Measurements from ENCODE around the gene MINK1. TPM values are rescaled to one million over a fixed set of nuclear protein-coding genes. Genes with fewer than 3 reads are reported as not detected.

MINK1 gene
- total and polyA plus RNA-seq, 5 donors, result 31.1 to 54.7 (median 48.8) TPM

GRCh38 chr17:4935650-4936049 lies 102.5 kb downstream of the MINK1 start:
- Histone ChIP-seq H3K9me3 (ENCODE audit: control insufficient read depth, low read length) (no peaks in the 10 kb centered on the region), H3K4me3 (ENCODE audit: low read length) (no peak overlapping the region), H3K27ac (ENCODE audit: low read length) (no peak overlapping the region), H3K27me3 (ENCODE audit: control insufficient read depth, insufficient read depth) (no peaks in the 10 kb centered on the region), H3K4me1 (ENCODE audit: control insufficient read depth, insufficient read depth, low read length) (peaks cover 9% of the 10 kb centered on the region)
- no peak for DNase-seq
- intact Hi-C loops (cut with DNase I), result loop anchor here in 1 of 4 donors (10.0 kb wide), 1 partner anchor 49 kb away; the partner anchor contains the start of gene CAMTA2
- no peak for ATAC-seq

DNA sequence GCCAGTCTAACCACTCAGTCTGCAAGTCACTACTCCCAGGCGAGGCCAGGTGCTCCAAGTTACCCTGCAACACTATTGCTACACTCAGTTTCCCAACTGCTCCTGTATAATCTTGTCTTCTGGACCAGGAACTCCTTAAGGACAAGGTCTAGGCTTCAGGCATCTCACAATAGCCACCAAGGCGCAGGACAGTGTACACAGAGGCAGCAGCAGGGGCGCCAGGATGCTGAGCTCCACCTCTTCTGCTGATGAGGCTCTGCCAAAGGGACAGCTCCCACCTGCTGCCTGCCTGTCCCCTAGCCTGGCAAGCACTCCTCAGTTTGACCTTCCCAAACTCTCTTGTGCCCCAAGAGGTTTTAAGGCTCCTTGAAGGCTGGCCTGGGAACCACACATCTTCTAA lies 103.3 kb downstream of the MINK1 start:
- intact Hi-C loops (cut with DNase I), result loop anchor here in 1 of 4 donors (10.0 kb wide), 1 partner anchor 48 kb away; the partner anchor contains the start of gene CAMTA2
- ATAC-seq, result no peak

GRCh38 chr17:4937553-4937952 lies 104.4 kb downstream of the MINK1 start:
- Histone ChIP-seq H3K4me1 (ENCODE audit: control insufficient read depth, insufficient read depth, low read length) (peaks cover 11% of the 10 kb centered on the region), H3K27ac (ENCODE audit: low read length) (no peak overlapping the region), H3K27me3 (ENCODE audit: control insufficient read depth, insufficient read depth) (no peaks in the 10 kb centered on the region), H3K9me3 (ENCODE audit: control insufficient read depth, low read length) (no peaks in the 10 kb centered on the region), H3K4me3 (ENCODE audit: low read length) (no peak overlapping the region)
- WGBS, result 90% methylated on average over 16 of the region's 16 CpGs
- DNase-seq (no peak), ATAC-seq (no peak)
- intact Hi-C loops (cut with DNase I), result loop anchor here in 1 of 4 donors (10.0 kb wide), 1 partner anchor 47 kb away; the partner anchor contains the start of gene CAMTA2

More for the DNA sequence above, 103.3 kb downstream of the MINK1 start:
- no peaks in the 10 kb centered on the region for H3K27me3 ChIP-seq (ENCODE audit: control insufficient read depth, insufficient read depth)
- no peak overlapping the region for H3K27ac ChIP-seq (ENCODE audit: low read length)
- H3K4me3 ChIP-seq (ENCODE audit: low read length), result no peak overlapping the region
- 87% methylated on average over 3 of the region's 3 CpGs for WGBS
- no peak for DNase-seq
- H3K9me3 ChIP-seq (ENCODE audit: control insufficient read depth, low read length), result no peaks in the 10 kb centered on the region
- H3K4me1 ChIP-seq (ENCODE audit: control insufficient read depth, insufficient read depth, low read length), result peaks cover 11% of the 10 kb centered on the region

GRCh38 chr17:4938069-4938491 lies 104.9 kb downstream of the MINK1 start:
- H3K27ac ChIP-seq (ENCODE audit: low read length), result no peak overlapping the region
- H3K9me3 ChIP-seq (ENCODE audit: control insufficient read depth, low read length), result no peaks in the 10 kb centered on the region
- peaks cover 11% of the 10 kb centered on the region for H3K4me1 ChIP-seq (ENCODE audit: control insufficient read depth, insufficient read depth, low read length)
- intact Hi-C loops (cut with DNase I), result loop anchor here in 1 of 4 donors (10.0 kb wide), 1 partner anchor 47 kb away; the partner anchor contains the start of gene CAMTA2
- H3K4me3 ChIP-seq (ENCODE audit: low read length), result no peak overlapping the region
- H3K27me3 ChIP-seq (ENCODE audit: control insufficient read depth, insufficient read depth), result no peaks in the 10 kb centered on the region
- WGBS, result 85% methylated on average over 11 of the region's 11 CpGs
- DNase-seq (peak in 2 of 3 donors; percentile 55 to 67), ATAC-seq (no peak)

DNA sequence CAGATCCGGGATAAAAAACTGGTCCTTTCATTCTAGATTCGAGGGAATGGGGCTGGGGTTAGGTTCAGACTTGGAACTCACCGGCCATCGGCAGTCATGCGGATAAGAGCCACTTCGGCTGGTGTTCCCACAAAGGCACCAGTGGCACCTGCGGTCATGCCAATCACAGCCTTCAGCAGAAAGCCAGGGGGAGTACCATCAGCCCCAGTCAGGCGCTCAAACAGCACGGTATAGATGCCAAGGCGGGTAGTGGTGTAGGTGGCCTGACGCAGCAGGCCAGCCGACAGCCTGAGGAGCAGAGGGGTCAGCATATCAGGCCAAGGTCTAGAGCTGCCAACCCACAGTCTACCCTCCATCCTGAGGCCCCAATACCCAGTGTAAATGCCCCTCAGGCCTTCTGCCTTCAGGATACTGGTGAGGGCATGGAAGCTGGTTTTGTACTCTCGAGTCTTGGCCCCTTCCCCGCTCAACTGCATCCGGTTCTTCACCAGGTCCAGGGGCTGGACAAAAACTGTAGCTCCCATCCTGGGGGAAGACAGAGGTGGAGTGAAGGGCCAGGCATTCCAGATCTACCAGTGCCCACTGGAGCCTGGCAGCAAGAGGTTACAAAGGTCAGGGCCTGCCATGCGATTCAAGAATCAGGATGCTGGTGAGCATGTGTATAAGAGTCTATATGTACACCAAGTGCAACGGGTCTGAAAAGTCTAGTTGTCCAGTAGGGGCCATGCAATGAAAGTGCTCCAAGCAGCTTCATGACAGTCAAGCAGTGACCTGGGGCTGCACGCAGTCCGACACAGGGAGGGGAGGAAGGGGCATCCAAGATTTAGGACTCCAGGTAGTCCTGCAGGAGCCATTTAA lies 105.8 kb downstream of the MINK1 start:
- Histone ChIP-seq H3K4me3 (ENCODE audit: low read length) (peak overlapping the region; percentile 84), H3K9me3 (ENCODE audit: control insufficient read depth, low read length) (no peaks in the 10 kb centered on the region), H3K4me1 (ENCODE audit: control insufficient read depth, insufficient read depth, low read length) (peaks cover 10% of the 10 kb centered on the region), H3K27ac (ENCODE audit: low read length) (peak overlapping the region; percentile 98), H3K27me3 (ENCODE audit: control insufficient read depth, insufficient read depth) (no peaks in the 10 kb centered on the region)
- ATAC-seq (no peak), DNase-seq (peak in 2 of 3 donors; percentile 63)
- intact Hi-C loops (cut with DNase I), result loop anchor here in 1 of 4 donors (10.0 kb wide), 1 partner anchor 46 kb away; the partner anchor contains the start of gene CAMTA2
- 44% methylated on average over 19 of the region's 19 CpGs for WGBS

DNA sequence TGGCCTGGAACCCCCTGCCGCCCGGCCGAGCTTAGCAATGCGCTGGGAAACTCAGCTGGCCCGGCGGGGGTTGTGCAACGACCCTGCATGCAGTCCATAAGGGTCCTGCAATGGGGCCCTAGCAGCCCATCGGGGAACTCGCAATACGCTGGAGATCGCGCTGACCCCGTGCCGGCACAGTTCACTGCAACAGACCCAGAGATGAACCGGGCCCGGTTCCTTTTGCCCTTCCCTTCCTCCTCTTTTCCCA lies 106.3 kb downstream of the MINK1 start:
- DNase-seq (peak in 1 of 3 donors; percentile 71), ATAC-seq (peak in 1 of 2 donors; percentile 4)
- peak overlapping the region; percentile 98 for H3K27ac ChIP-seq (ENCODE audit: low read length)
- no peaks in the 10 kb centered on the region for H3K27me3 ChIP-seq (ENCODE audit: control insufficient read depth, insufficient read depth)
- WGBS, result 1% methylated on average over 16 of the region's 16 CpGs
- H3K9me3 ChIP-seq (ENCODE audit: control insufficient read depth, low read length), result no peaks in the 10 kb centered on the region
- H3K4me3 ChIP-seq (ENCODE audit: low read length), result peak overlapping the region; percentile 84
- H3K4me1 ChIP-seq (ENCODE audit: control insufficient read depth, insufficient read depth, low read length), result peaks cover 6% of the 10 kb centered on the region
- intact Hi-C loops (cut with DNase I), result loop anchor here in 1 of 4 donors (10.0 kb wide), 1 partner anchor 45 kb away; the partner anchor contains the start of gene CAMTA2

DNA sequence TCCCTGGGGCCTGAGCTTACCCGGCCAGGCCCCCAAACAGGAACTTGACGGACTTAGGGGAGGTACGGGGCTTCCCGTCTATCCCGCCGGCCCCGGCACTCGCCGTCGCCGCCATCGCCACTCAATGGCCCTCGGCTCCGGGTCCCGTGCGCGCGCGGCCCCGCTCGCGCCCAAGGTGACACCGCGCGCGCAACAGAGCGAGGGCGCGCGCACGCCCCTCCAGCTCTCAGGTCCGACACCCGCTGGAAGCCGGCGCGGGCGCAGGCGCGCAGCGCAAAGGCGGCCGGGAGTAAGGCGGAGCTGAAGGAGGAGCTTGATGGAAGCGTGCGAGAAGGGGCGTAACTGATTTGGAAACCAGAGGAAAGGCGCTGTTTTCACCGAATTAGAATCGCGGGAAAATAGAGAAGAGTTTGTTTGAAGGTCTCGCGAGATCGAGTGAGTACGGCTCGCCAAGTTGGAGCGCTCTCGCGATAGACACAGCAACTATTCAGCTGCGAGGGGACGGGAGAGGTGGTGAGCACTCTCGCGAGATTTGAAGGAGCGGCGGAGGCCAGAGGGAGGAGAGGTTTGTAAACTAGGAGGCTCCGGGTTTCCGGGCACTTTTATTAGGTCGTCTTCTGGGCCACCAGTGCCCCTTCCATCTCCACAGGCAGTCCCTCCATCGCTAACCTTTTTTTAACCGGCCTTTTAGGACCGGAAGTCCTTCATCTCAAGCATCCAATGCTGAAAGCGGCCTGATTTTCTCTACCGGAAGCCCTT lies 106.8 kb downstream of the MINK1 start, which contains the start of the genes RNF167 and SLC25A11:
RNF167 (plus strand) TSS at position 473 of the 759 bp plus-strand sequence. CDS start 642 bp downstream, outside the sequence.
SLC25A11 (minus strand) TSS at position 251 of the 759 bp plus-strand sequence; CDS start at position 115, 136 bp downstream.
- intact Hi-C loops (cut with DNase I), result loop anchor here in 2 of 4 donors (5.0 to 10.0 kb wide), 2 partner anchors 33 to 45 kb away; partner anchors contain the start of gene CAMTA2 (in 1 of the 2)
- no peaks in the 10 kb centered on the region for H3K9me3 ChIP-seq (ENCODE audit: control insufficient read depth, low read length)
- DNase-seq, result peak; percentile 96 to 97 (median 97)
- peak within 1 kb of the TSS; percentile 84 for H3K4me3 ChIP-seq (ENCODE audit: low read length)
- H3K4me1 ChIP-seq (ENCODE audit: control insufficient read depth, insufficient read depth, low read length), result peaks cover 7% of the 10 kb centered on the region
- ATAC-seq, result peak; percentile 92 to 94
- no peaks in the 10 kb centered on the region for H3K27me3 ChIP-seq (ENCODE audit: control insufficient read depth, insufficient read depth)
- peak within 1 kb of the TSS; percentile 98 for H3K27ac ChIP-seq (ENCODE audit: low read length)
- WGBS, result under 1% methylated on average over 72 of the region's 72 CpGs

- peaks cover 11% of the 10 kb centered on the region for H3K4me1 ChIP-seq (ENCODE audit: control insufficient read depth, insufficient read depth, low read length)
These were observed 107.6 kb downstream of the MINK1 start for GRCh38 chr17:4940555-4941318.

DNA sequence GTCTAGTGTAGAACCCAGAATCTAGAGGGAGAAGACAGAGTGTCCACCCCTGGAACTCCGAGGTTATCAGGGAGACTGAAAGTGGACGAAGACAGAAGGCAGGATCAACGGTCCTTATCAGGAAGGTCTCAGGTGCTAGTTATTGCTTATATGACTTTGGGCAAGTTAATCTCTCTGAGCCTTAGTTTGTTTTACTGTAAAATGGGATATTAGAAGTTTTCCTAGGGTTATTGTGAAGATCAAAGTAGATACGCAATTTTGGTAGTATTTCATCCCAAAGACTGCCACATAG lies 108.1 kb downstream of the MINK1 start:
- ATAC-seq (no peak), DNase-seq (no peak)
- Histone ChIP-seq H3K4me3 (ENCODE audit: low read length) (peak overlapping the region; percentile 84), H3K9me3 (ENCODE audit: control insufficient read depth, low read length) (no peaks in the 10 kb centered on the region), H3K4me1 (ENCODE audit: control insufficient read depth, insufficient read depth, low read length) (peaks cover 11% of the 10 kb centered on the region), H3K27me3 (ENCODE audit: control insufficient read depth, insufficient read depth) (no peaks in the 10 kb centered on the region), H3K27ac (ENCODE audit: low read length) (no peak overlapping the region)
- intact Hi-C loops (cut with DNase I), result loop anchor here in 1 of 4 donors (5.0 kb wide), 1 partner anchor 34 kb away; no protein-coding TSS in a partner anchor
- WGBS, result 45% methylated on average over 4 of the region's 4 CpGs

More at GRCh38 chr17:4940555-4941318, 107.6 kb downstream of the MINK1 start:
- 2% methylated on average over 29 of the region's 29 CpGs for WGBS
- H3K9me3 ChIP-seq (ENCODE audit: control insufficient read depth, low read length), result no peaks in the 10 kb centered on the region
- ATAC-seq, result peak; percentile 74
- peak; percentile 62 to 91 (median 80) for DNase-seq
- H3K27me3 ChIP-seq (ENCODE audit: control insufficient read depth, insufficient read depth), result no peaks in the 10 kb centered on the region
- H3K27ac ChIP-seq (ENCODE audit: low read length), result peak overlapping the region; percentile 98
- peak overlapping the region; percentile 84 for H3K4me3 ChIP-seq (ENCODE audit: low read length)
- intact Hi-C loops (cut with DNase I), result loop anchor here in 1 of 4 donors (5.0 kb wide), 1 partner anchor 33 kb away; no protein-coding TSS in a partner anchor
